Mucosa of descending colon (tissue), 3 donors: Measurements from ENCODE around the gene TMEM266. TPM values are rescaled to one million over a fixed set of nuclear protein-coding genes. Genes with fewer than 3 reads are reported as not detected.

Source experiments
- ATAC-seq: fragments of 200-7000 bp; cut with Tn5 transposase; one replicate; pipeline ENCODE4 v1.9.1; 2020; ENCODE audit warnings: mild to moderate bottlenecking, moderate library complexity
- DNase-seq, 3 donors: peaks; one replicate each; pipeline ENCODE4 v3.0.0-alpha.2; 2020
- H3K36me3 ChIP-seq: fragments of 200-600 bp; one replicate; pipeline ENCODE4 v1.8.0; 2021; ENCODE audit warnings: low read depth, mild to moderate bottlenecking
- H3K4me1 ChIP-seq: fragments of 200-600 bp; one replicate; pipeline ENCODE4 v1.8.0; 2021; ENCODE audit warnings: low read depth, mild to moderate bottlenecking
- H3K4me3 ChIP-seq: fragments of 200-600 bp; one replicate; pipeline ENCODE4 v1.8.0; 2021; ENCODE audit warnings: mild to moderate bottlenecking
- H3K9me3 ChIP-seq: fragments of 200-600 bp; one replicate; pipeline ENCODE4 v1.8.0; 2021; ENCODE audit warnings: mild to moderate bottlenecking
- intact Hi-C, 2 donors: fragments of 100-400 bp; cut with DNase I in 1 of 2; cut with micrococcal nuclease in 1 of 2; formaldehyde crosslinking; loops; one replicate each; pipeline versions ENCODE4 v1.11.0 to v1.11.1; 2022; cut with DNase I, micrococcal nuclease
- total RNA-seq, 3 donors: library from RNA; stranded (reverse); fragmentation: NEBNext Ultra II Directional in 2 of 3; extraction: Animal tissue kit (Norgen Biotek cat#: 25700) in 2 of 3; gene quantifications; one replicate each; pipeline versions ENCODE4 v1.2.1 to v1.2.4, GENCODE V29; 2021 to 2023
- TF ChIP-seq, protein P1 (sequence below): fragments of 200-600 bp; IDR thresholded peaks from one replicate; pipeline ENCODE4 v1.8.0; 2022; ENCODE audit warnings: antibody characterized with exemption, mild to moderate bottlenecking
- donor health status: DM: no; HTN: no; CAD: no; lungs with moderate emphysema.
- donor health status: DM: no; HTN: no; CAD: no.
- donor health status: DM: no; HTN: yes; CAD: no.

Gene TMEM266
- total RNA-seq, 3 donors from 2014 or later: 0.12 to 0.16 (median 0.14) TPM

DNA sequence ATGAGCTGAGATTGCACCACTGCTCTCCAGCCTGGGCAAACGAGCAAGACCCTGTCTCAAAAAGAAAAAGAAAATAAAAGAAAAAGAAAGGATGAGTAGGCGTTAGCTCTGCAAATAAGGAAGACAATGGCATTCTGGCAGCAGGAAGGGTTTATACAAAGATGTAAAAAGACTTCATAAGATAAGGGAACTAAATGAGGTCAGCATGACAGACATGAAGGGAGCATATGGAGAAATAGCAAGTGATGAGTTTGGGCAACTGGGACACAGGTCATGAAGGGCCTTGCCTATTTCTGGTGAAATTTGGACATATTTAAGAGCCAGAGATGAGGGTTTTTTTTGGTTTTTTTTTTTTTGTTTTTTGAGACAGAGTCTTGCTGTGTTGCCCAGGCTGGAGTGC, 24.5 kb downstream of the TMEM266 start:
- no peak for ATAC-seq
- no peaks in the 10 kb centered on the region for H3K4me1 ChIP-seq
- no peaks in the 10 kb centered on the region for H3K36me3 ChIP-seq
- intact Hi-C loops: no loop called here
- no peak for DNase-seq
- no peaks in the 10 kb centered on the region for H3K9me3 ChIP-seq
- TF ChIP-seq, protein P1, sequence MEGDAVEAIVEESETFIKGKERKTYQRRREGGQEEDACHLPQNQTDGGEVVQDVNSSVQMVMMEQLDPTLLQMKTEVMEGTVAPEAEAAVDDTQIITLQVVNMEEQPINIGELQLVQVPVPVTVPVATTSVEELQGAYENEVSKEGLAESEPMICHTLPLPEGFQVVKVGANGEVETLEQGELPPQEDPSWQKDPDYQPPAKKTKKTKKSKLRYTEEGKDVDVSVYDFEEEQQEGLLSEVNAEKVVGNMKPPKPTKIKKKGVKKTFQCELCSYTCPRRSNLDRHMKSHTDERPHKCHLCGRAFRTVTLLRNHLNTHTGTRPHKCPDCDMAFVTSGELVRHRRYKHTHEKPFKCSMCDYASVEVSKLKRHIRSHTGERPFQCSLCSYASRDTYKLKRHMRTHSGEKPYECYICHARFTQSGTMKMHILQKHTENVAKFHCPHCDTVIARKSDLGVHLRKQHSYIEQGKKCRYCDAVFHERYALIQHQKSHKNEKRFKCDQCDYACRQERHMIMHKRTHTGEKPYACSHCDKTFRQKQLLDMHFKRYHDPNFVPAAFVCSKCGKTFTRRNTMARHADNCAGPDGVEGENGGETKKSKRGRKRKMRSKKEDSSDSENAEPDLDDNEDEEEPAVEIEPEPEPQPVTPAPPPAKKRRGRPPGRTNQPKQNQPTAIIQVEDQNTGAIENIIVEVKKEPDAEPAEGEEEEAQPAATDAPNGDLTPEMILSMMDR: no peak
- H3K4me3 ChIP-seq: no peak overlapping the region

- H3K4me3 ChIP-seq: no peak overlapping the region
- no peak for DNase-seq
- H3K4me1 ChIP-seq: no peaks in the 10 kb centered on the region
- H3K9me3 ChIP-seq: no peaks in the 10 kb centered on the region
- H3K36me3 ChIP-seq: no peaks in the 10 kb centered on the region
- no peak for ATAC-seq
- TF ChIP-seq, protein P1: no peak
- intact Hi-C loops: no loop called here
These were observed 38.9 kb downstream of the TMEM266 start for GRCh38 chr15:76098685-76099084.

GRCh38 chr15:76099388-76099787, 39.6 kb downstream of the TMEM266 start:
- TF ChIP-seq, protein P1: no peak
- no peaks in the 10 kb centered on the region for H3K9me3 ChIP-seq
- DNase-seq (no peak), ATAC-seq (no peak)
- H3K4me3 ChIP-seq: no peak overlapping the region
- H3K4me1 ChIP-seq: no peaks in the 10 kb centered on the region
- H3K36me3 ChIP-seq: no peaks in the 10 kb centered on the region
- intact Hi-C loops: no loop called here

- ATAC-seq (no peak), DNase-seq (no peak)
- TF ChIP-seq, protein P1: no peak
- Histone ChIP-seq H3K4me1 (no peaks in the 10 kb centered on the region), H3K9me3 (no peaks in the 10 kb centered on the region), H3K36me3 (no peaks in the 10 kb centered on the region), H3K4me3 (no peak overlapping the region)
- intact Hi-C loops: no loop called here
These were observed 40.6 kb downstream of the TMEM266 start for GRCh38 chr15:76100361-76100760.

- DNase-seq (no peak), ATAC-seq (no peak)
- intact Hi-C loops: no loop called here
- Histone ChIP-seq H3K4me1 (no peaks in the 10 kb centered on the region), H3K36me3 (no peaks in the 10 kb centered on the region), H3K9me3 (no peaks in the 10 kb centered on the region), H3K4me3 (no peak overlapping the region)
- TF ChIP-seq, protein P1: no peak
These were observed 41.9 kb downstream of the TMEM266 start for GRCh38 chr15:76101655-76102054.

DNA sequence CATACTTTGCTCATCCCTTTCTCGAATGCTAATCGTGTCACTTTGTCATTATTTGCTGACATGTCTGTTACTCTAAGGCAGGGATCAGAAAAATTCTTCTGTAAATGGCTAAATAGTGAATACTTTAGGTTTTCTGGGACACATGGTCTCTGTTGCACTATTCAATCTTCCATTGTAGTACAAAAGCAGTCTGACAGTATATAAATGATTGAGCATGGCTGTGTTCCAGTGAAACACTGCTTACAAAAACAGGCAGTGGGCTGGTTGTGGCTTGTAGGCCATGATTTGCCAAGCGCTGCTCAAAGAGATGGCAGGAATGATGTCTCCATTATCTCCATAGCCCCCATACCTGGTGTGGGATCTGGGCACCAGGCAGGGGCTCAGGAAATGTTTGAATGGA, 45.6 kb downstream of the TMEM266 start:
- TF ChIP-seq, protein P1: no peak
- ATAC-seq (no peak), DNase-seq (no peak)
- H3K9me3 ChIP-seq: no peaks in the 10 kb centered on the region
- H3K4me1 ChIP-seq: no peaks in the 10 kb centered on the region
- intact Hi-C loops: no loop called here
- no peak overlapping the region for H3K4me3 ChIP-seq
- H3K36me3 ChIP-seq: no peaks in the 10 kb centered on the region
